Measurements from ENCODE around the gene FANCB. TPM values are rescaled to one million over a fixed set of nuclear protein-coding genes. Genes with fewer than 3 reads are reported as not detected.

FANCB gene
- total RNA-seq: 1 to 10 TPM in 2 of 4 donors, under 1 TPM in 2; 0.53 to 1.1 (median 0.98) TPM
- polyA plus RNA-seq: 0.11 TPM
- long read RNA-seq, donor 1: 0 reads
- long read RNA-seq, donor 2: 0 reads
- long read RNA-seq, donor 3, partial matches to known transcripts: 0 of 1 reads
- long read RNA-seq, donor 3, other reads (novel, unspliced or antisense): 1 of 1 reads
- long read RNA-seq, donor 4: 0 reads

DNA sequence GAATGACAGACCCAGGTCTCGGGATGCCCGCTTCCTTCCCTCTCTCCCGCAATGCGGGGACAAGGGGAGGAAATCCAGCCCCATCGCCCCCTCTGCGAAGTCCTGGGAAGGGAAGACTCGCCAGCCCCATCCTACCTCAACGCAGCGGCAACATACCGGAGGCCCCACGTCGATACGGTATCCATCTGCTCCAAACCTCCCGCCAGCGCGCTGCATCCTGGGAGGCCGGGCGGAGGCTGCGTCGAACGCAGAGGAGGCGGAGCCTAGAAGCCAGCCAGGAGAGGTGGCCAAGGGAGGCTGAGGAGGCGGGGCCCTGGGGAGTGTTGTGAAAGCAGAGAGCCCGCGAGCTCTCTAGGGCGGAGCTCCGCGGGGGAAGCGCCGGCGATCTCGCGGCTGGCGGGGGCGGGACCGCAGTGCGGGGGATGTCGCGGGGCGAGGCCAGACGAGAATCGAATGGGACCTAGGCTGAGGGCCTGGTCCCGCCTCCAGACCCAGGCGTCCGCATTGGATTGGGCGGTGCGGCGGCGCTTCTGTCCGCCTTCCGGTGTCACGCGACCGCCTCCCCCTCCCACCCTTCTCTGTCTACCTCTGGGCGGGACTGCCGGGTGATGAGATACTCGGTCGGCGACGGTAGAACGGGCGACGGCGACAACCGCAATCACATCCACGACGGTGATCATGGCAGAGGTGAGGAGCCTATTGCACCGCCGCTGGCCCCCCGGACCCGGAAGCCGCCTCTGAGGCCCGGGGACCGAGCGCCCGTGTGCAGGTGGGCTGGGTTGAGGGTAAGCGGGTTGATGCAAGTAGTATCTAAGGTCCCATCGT is at the start of gene FANCB, which contains the start of gene MOSPD2:
Gene FANCB (minus strand): TSS at position 219 of the 825 bp plus-strand sequence. CDS start 7,559 bp downstream, outside the sequence.
Gene MOSPD2 (plus strand): TSS at position 571 of the 825 bp plus-strand sequence. CDS start 108 bp downstream, at position 679.
- DNase-seq: peak; percentile 94 to 98 (median 97)
- WGBS: under 1% methylated on average over 78 of the region's 78 CpGs
- Histone ChIP-seq H3K27me3 (ENCODE audit: control insufficient read depth, insufficient read depth) (no peaks in the 10 kb centered on the region), H3K4me3 (ENCODE audit: low read length) (peak within 1 kb of the TSS; percentile 98), H3K4me1 (ENCODE audit: control insufficient read depth, insufficient read depth, low read length) (peaks cover 1% of the 10 kb centered on the region), H3K27ac (ENCODE audit: low read length) (peak within 1 kb of the TSS; percentile 85), H3K9me3 (ENCODE audit: control insufficient read depth, low read length) (no peaks in the 10 kb centered on the region)
- peak; percentile 100 for ATAC-seq
- intact Hi-C loops (cut with DNase I): no loop called here

GRCh38 chrX:14922437-14922836 is 49.6 kb upstream of the FANCB start:
- DNase-seq (no peak), ATAC-seq (peak; percentile 26 to 50)
- no peak overlapping the region for H3K27ac ChIP-seq (ENCODE audit: low read length)
- H3K4me3 ChIP-seq (ENCODE audit: low read length): no peak overlapping the region
- H3K27me3 ChIP-seq (ENCODE audit: control insufficient read depth, insufficient read depth): no peaks in the 10 kb centered on the region
- H3K4me1 ChIP-seq (ENCODE audit: control insufficient read depth, insufficient read depth, low read length): peaks cover under 1% of the 10 kb centered on the region
- no peaks in the 10 kb centered on the region for H3K9me3 ChIP-seq (ENCODE audit: control insufficient read depth, low read length)
- intact Hi-C loops (cut with DNase I): no loop called here
- WGBS: 80% methylated on average over 6 of the region's 6 CpGs

DNA sequence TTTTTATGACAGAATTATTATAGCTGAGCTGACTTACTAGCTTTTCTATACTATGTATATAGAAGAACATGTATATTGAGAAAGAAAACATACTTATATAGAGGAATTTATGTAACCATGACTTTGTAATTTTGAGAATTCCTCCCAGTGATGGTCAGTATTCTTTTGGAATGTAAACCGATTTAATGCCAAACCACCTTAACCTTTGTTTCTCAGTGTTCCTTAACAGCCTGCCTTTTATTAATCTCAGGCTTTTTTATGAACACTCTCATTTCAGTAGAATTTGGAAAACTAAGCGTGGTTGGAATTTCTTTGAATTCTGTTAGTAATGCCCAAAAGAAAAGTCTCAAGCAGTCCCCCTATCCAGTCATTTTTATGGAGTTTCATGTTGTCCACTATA is 47.3 kb upstream of the FANCB start:
- intact Hi-C loops (cut with DNase I): no loop called here
- 100% methylated on average over 2 of the region's 2 CpGs for WGBS
- H3K9me3 ChIP-seq (ENCODE audit: control insufficient read depth, low read length): no peaks in the 10 kb centered on the region

DNA sequence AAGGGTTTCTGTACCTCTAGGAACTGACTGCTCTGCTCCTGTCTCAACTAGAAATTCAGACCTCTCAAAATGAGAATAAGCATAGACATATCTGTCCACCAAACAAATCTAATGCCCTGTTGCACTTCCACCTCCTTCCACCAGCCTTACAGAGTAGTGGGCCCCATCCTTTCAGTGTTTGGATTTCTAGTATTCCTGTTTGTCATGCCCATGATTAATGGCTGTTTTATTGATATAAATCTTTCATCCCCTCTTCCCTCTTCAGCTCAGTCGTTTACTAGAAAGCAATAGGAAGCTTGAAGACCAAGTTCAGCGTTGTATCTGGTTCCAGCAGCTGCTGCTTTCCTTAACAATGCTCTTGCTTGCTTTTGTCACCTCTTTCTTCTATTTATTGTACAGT is 46.5 kb upstream of the FANCB start:
- Histone ChIP-seq H3K27me3 (ENCODE audit: control insufficient read depth, insufficient read depth) (no peaks in the 10 kb centered on the region), H3K9me3 (ENCODE audit: control insufficient read depth, low read length) (no peaks in the 10 kb centered on the region), H3K27ac (ENCODE audit: low read length) (no peak overlapping the region), H3K4me1 (ENCODE audit: control insufficient read depth, insufficient read depth, low read length) (no peaks in the 10 kb centered on the region), H3K4me3 (ENCODE audit: low read length) (no peak overlapping the region)
- no peak for ATAC-seq
- intact Hi-C loops (cut with DNase I): no loop called here
- no peak for DNase-seq
- 73% methylated on average over 2 of the region's 2 CpGs for WGBS

More for the DNA sequence above, 47.3 kb upstream of the FANCB start:
- Histone ChIP-seq H3K4me3 (ENCODE audit: low read length) (no peak overlapping the region), H3K27me3 (ENCODE audit: control insufficient read depth, insufficient read depth) (no peaks in the 10 kb centered on the region), H3K4me1 (ENCODE audit: control insufficient read depth, insufficient read depth, low read length) (no peaks in the 10 kb centered on the region), H3K27ac (ENCODE audit: low read length) (no peak overlapping the region)
- no peak for ATAC-seq
- no peak for DNase-seq

DNA sequence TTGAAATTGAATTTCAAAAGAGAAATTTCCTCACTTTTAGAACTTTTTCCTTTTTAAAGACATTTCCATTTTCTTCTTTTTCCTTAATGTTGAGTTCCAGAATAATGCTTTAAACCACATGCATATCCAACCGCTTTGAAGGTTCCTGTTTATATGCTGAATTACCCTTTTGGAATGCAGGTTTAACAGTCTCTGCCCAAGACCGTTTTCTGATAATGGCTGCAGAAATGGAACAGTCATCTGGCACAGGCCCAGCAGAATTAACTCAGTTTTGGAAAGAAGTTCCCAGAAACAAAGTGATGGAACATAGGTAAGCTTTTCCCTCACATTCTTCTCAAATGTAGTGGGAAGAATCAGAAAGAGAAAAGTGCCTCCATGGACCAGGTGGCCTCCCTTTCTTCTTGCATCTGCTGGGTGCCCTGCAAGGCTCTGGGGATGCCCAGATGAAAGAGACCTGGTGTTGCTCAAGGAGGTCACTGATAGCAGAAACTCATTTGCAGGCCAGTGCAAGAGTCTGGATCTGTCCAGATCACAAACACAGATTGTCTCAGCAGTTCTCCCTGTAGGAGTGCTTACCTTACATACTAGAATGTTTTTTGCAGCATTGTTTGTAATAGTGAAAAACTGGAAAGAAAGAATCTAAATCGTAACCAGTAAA is 43.3 kb upstream of the FANCB start:
- ATAC-seq: no peak
- intact Hi-C loops (cut with DNase I): no loop called here
- no peaks in the 10 kb centered on the region for H3K4me1 ChIP-seq (ENCODE audit: control insufficient read depth, insufficient read depth, low read length)
- no peak for DNase-seq
- WGBS: 67% methylated on average over 3 of the region's 3 CpGs
- no peaks in the 10 kb centered on the region for H3K9me3 ChIP-seq (ENCODE audit: control insufficient read depth, low read length)
- H3K27ac ChIP-seq (ENCODE audit: low read length): no peak overlapping the region
- H3K4me3 ChIP-seq (ENCODE audit: low read length): no peak overlapping the region
- no peaks in the 10 kb centered on the region for H3K27me3 ChIP-seq (ENCODE audit: control insufficient read depth, insufficient read depth)

GRCh38 chrX:14915596-14915995 is 42.7 kb upstream of the FANCB start:
- Histone ChIP-seq H3K9me3 (ENCODE audit: control insufficient read depth, low read length) (no peaks in the 10 kb centered on the region), H3K27ac (ENCODE audit: low read length) (no peak overlapping the region), H3K4me1 (ENCODE audit: control insufficient read depth, insufficient read depth, low read length) (no peaks in the 10 kb centered on the region), H3K4me3 (ENCODE audit: low read length) (no peak overlapping the region), H3K27me3 (ENCODE audit: control insufficient read depth, insufficient read depth) (no peaks in the 10 kb centered on the region)
- 94% methylated on average over 3 of the region's 3 CpGs for WGBS
- no peak for ATAC-seq
- no peak for DNase-seq
- intact Hi-C loops (cut with DNase I): no loop called here

DNA sequence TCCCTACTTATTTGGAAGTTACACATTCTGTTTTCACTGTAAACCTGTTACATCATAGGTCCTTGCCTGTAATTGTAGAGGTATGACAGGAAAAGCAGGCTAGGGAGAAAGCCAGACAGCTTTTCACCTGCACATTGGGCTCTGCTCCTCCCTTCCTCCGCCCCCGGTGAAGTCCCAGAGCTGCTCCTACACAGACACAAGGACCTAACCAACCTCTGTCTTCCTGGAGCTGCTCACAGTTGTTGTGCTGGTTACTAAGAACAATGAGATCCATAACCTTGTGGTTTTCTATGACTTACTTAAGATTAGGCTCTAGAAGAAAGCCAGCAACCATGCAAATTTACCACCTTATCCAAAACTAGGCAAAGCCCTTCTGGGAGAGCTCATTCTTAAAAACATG is 40.4 kb upstream of the FANCB start:
- 93% methylated on average over 2 of the region's 2 CpGs for WGBS
- H3K27me3 ChIP-seq (ENCODE audit: control insufficient read depth, insufficient read depth): no peaks in the 10 kb centered on the region
- ATAC-seq (no peak), DNase-seq (no peak)
- no peaks in the 10 kb centered on the region for H3K4me1 ChIP-seq (ENCODE audit: control insufficient read depth, insufficient read depth, low read length)
- no peak overlapping the region for H3K4me3 ChIP-seq (ENCODE audit: low read length)
- intact Hi-C loops (cut with DNase I): no loop called here
- H3K9me3 ChIP-seq (ENCODE audit: control insufficient read depth, low read length): no peaks in the 10 kb centered on the region
- no peak overlapping the region for H3K27ac ChIP-seq (ENCODE audit: low read length)

GRCh38 chrX:14903891-14904290 is 31.0 kb upstream of the FANCB start:
- ATAC-seq (no peak), DNase-seq (no peak)
- H3K27me3 ChIP-seq (ENCODE audit: control insufficient read depth, insufficient read depth): no peaks in the 10 kb centered on the region
- no peak overlapping the region for H3K27ac ChIP-seq (ENCODE audit: low read length)
- no peak overlapping the region for H3K4me3 ChIP-seq (ENCODE audit: low read length)
- H3K4me1 ChIP-seq (ENCODE audit: control insufficient read depth, insufficient read depth, low read length): no peaks in the 10 kb centered on the region
- WGBS: 69% methylated on average over 2 of the region's 2 CpGs
- H3K9me3 ChIP-seq (ENCODE audit: control insufficient read depth, low read length): no peaks in the 10 kb centered on the region
- intact Hi-C loops (cut with DNase I): no loop called here

DNA sequence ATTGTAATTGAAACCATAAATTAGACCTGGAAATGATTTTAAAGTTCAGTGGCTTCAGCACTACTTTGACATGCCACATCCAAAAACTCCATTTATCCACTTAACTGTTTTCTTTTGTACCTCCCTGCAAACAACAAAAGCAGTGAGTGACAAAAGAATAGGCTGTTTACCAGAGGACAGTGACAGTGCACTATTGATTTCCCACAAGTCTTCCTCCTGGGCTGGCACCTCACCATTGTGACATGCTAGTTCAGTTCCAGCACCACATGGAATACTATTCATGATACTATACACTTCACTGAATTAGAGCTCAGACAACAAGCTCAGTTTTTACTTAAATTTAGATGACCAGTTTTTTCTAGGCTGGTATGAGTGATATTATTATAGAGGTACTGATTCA is 29.7 kb upstream of the FANCB start:
- Histone ChIP-seq H3K4me3 (ENCODE audit: low read length) (no peak overlapping the region), H3K27ac (ENCODE audit: low read length) (no peak overlapping the region), H3K27me3 (ENCODE audit: control insufficient read depth, insufficient read depth) (no peaks in the 10 kb centered on the region), H3K4me1 (ENCODE audit: control insufficient read depth, insufficient read depth, low read length) (no peaks in the 10 kb centered on the region), H3K9me3 (ENCODE audit: control insufficient read depth, low read length) (no peaks in the 10 kb centered on the region)
- no peak for DNase-seq
- intact Hi-C loops (cut with DNase I): no loop called here
- ATAC-seq: no peak

DNA sequence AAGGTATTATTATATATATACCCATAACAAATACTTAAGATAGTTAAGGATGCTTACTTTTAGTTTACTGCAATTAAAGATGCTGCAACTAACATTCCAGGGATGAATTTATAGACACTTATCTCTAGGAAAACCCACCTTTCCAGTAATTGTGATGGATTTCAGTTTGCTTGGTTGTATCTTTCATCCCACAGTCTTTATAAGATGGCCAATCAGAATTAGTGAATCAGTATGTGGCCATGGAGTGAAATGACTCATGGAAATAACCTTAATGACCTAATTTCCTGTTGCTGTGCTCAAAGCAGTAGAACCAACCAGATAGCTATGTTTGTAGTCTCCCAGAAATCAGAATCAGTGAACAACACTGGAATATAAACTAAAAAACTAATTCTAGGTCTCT is 26.7 kb upstream of the FANCB start:
- no peak overlapping the region for H3K4me3 ChIP-seq (ENCODE audit: low read length)
- ATAC-seq: peak in 1 of 2 donors; percentile 82
- H3K9me3 ChIP-seq (ENCODE audit: control insufficient read depth, low read length): no peaks in the 10 kb centered on the region
- DNase-seq: no peak
- intact Hi-C loops (cut with DNase I): no loop called here
- H3K27me3 ChIP-seq (ENCODE audit: control insufficient read depth, insufficient read depth): no peaks in the 10 kb centered on the region
- no peaks in the 10 kb centered on the region for H3K4me1 ChIP-seq (ENCODE audit: control insufficient read depth, insufficient read depth, low read length)
- H3K27ac ChIP-seq (ENCODE audit: low read length): no peak overlapping the region

DNA sequence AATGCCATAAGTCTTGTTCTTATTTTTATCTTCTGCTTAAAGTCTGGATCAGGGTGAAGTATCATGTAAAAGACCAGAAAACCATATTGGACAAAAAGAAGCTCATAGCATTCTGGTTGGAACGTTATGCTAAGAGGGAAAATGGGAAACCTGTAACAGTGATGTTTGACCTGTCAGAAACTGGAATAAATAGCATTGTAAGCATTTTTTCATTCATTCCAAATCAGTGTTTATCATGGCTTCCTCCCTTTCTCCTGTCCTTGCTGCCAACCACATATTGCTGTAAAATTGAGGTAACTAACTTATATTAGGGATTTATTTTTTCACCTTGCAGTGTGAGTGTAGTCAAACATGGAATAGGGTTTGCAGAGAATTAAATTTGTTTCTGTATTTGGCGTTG is 24.2 kb upstream of the FANCB start:
- intact Hi-C loops (cut with DNase I): no loop called here
- no peaks in the 10 kb centered on the region for H3K9me3 ChIP-seq (ENCODE audit: control insufficient read depth, low read length)
- no peaks in the 10 kb centered on the region for H3K27me3 ChIP-seq (ENCODE audit: control insufficient read depth, insufficient read depth)
- ATAC-seq: no peak
- DNase-seq: no peak
- no peak overlapping the region for H3K27ac ChIP-seq (ENCODE audit: low read length)
- 94% methylated on average over 2 of the region's 2 CpGs for WGBS
- H3K4me3 ChIP-seq (ENCODE audit: low read length): no peak overlapping the region
- H3K4me1 ChIP-seq (ENCODE audit: control insufficient read depth, insufficient read depth, low read length): no peaks in the 10 kb centered on the region
